Inferior parietal cortex (tissue), 1 donor: ENCODE data around the gene ASRGL1.
"Not testable (repeated sequence)": the region's sequence is repeated elsewhere in the genome, so short reads cannot be mapped to it uniquely, and the experiment has no call there.

ENCODE experiments used
- DNase-seq: peaks from one replicate; pipeline ENCODE4 v3.0.0-alpha.2; 2016; ENCODE audit errors: extremely low spot score

ASRGL1 gene

DNA sequence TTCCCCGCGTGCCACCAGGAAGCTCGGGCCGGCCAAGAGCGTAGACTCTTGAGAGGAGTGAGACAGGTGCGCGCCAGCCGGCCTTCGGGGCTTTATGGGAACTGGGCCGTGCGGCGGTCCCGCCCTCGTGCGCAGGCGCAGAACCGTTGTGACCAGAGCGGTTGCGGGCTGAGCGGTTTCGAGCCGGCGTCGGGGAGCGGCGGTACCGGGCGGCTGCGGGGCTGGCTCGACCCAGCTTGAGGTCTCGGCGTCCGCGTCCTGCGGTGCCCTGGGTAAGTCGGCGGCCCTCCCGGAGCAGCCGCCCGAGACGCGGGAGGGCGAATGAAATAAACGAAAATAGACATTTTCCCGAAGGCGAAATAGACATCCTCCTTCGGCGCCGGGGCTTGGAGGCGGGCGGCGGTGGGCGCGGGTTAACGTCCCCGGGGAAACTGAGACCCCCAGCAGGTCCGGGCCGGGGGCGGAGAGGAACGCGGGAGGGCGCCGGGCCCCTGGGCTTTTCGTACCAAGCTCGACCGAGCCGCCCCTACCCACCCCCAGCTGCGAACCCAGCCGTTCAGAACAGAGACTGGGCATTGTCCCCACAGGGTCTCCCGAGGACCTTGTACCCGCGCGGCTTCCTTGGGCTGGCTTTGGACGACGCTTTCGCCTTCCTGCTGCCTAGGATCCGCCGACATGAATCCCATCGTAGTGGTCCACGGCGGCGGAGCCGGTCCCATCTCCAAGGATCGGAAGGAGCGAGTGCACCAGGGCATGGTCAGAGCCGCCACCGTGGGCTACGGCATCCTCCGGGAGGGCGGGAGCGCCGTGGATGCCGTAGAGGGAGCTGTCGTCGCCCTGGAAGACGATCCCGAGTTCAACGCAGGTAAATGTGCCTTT, at the start of gene ASRGL1:
TSS of gene ASRGL1 (plus strand) at position 146 of the 879 bp plus-strand sequence. CDS start at position 676, 530 bp downstream.
- peak; percentile 86 for DNase-seq

DNA sequence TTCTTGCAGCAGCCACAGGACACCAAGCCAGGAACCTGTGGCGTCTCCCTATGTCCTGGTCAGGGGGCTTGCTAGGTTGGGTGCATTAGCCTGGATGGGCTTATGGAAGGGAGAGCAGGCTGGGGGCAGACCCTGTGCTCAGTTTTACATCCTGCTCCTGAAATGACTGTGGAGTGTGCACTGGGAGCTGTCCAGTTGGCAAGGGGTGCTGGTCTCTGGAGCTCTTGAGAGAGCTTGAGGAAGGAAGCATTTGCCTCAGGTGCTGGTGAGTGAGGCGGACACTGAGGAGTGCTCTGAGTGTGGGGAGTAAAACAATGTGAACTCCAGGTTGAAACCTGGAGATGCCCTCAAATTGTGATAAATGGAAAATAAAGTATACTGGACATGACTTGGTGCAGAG, 41.7 kb upstream of the ASRGL1 start:
- DNase-seq, result no peak

DNA sequence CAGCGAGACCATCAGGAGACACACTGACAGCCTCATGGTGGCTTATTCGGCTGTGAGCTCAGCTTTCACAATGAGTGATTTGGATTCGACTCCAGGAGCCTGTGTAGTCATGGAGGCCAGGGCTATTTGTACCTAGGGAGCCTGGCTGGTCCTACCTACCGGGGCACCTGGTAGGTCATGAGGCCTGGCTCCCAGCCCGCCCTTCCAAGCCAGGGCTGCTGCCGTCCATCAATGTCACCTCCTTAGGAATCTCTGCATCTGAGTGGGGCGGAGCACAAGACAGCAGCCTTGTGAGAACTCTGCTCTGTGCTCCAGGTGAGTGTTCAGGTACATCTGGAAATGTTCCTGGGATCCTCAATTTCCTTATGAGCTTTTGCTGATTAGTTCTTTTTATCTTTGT, 38.3 kb upstream of the ASRGL1 start, which contains the start of gene SCGB1D4:
TSS of gene SCGB1D4 (minus strand) at position 101 of the 400 bp plus-strand sequence. CDS start at position 36, 65 bp downstream.
- no peak for DNase-seq

DNA sequence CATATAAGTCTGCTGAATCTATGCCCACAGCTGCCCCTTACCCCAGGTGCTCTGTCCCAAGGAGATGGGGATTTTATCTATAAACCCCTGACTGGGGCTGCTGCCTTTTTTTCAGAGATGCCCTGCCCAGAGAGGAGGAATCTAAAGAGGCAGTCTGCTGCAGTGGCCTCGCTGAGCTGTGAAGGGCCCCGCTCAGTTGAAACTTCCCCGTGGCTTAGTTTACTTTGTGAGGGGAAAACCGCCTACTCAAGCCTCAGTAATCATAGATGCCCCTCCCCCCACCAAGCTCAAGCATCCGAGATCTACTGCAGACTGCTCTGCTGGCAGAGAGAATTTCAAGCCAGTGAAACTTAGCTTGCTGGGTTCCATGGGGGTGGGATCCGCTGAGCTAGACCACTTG, 31.0 kb upstream of the ASRGL1 start:
- DNase-seq, result no peak

DNA sequence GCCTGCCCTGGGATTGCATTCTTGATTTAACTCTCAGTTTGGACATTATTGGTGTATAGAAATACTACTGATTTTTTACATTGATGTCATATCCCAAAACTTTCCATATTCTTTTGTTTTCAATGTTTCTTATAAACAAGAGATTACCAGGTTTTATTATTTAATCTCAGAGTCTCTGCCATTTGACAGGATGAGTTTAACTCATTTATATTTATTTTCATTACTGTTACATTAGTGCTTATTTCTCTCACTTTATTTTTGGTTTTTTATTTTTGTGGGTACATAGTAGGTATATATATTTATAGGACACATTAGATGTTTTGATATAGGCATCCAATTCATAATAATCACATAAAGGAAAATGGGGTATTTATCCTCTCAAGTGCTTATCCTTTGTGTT, 29.3 kb upstream of the ASRGL1 start:
- DNase-seq, result no peak

DNA sequence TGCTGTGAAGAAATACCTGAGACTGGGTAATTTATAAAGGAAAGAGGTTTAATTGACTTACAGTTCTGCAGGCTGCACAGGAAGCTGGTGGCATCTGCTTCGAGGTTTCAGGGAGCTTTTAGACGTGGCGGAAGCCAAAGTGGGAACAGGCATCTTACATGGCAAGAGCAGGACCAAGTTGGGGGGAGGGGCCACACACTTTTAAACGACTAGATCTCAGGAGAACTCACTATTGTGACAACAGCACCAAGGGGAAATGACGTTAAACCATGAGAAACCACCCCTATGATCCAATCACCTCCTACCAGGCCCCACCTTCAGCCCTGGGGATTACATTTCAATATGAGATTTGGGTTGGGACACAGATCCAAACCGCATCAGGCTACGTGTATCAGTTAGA, 27.3 kb upstream of the ASRGL1 start:
- DNase-seq, result no peak

DNA sequence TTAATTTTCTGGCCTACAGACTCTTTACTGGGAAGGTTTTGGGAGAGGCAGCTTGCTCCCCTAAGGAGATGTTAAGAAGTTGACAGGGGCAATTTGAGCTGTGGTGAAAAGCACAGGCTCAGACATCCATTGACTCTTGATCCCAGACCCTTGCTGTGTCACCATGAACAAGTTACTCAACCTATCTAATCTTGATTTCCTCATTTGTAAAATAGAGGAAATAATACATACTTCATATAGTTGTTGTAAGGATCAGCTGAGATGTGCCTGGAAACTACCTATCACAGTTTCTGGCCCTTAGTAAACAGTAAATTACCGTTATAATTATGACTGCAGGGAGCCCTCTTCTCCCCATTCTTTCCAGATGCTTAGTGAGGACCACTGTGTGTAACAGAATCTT, 21.8 kb upstream of the ASRGL1 start:
- no peak for DNase-seq

DNA sequence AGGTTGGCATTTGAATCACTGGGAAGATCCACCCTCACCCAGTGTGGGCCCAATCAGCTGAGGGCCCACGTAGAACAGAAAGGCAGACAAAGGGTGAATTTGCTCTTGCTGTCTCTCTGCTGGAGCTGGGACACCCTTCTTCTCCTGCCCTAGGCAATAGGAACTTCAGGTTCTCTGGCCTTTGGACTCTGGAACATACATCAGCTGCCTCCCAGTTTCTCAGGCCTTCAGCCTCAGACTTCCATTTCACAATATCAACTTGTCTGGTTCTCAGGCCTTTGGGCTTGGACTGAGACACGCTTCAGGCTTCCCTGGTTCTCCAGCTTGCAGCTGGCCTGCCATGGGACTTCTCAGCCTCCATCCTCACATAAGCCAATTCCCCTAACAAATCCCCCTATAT, 14.7 kb upstream of the ASRGL1 start:
- no peak for DNase-seq

DNA sequence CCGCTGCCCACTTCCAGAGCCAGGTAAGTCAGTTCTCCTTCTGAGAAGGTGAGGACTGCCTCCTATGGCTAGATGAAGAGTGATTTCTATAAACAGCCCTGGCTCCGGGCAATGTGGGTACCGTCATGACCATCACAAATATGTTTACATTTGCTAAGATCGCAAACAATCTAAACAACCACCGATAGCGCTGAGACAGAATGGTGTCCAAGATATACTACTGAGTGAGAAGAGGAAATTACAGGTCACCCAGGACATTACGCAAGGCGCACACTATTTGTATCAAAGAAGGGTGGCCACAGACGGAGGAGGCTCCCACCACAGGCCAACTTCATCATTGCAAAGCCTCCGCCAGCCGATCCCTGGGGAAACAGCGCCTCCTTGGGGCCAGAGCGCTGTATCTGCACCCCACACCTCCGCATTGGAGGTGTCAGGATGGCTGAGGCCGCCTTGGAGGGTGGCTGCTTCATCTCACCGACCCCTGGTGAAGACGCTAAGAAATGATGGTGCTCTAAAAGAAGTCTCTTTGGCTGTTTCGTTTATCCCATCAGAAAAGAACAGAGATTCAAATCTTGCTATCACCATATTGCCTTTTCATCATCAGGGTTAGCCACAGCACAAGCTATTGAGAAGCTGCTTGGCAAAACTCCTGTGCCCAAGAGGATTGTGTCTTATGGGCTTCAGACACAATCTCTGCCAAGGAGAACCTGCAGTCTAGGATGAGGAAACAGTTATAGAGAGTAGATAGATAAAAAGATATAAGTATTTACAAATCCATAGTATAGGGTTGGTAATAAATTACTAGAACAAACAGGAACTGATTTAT, 12.3 kb upstream of the ASRGL1 start:
- peak; percentile 14 for DNase-seq

DNA sequence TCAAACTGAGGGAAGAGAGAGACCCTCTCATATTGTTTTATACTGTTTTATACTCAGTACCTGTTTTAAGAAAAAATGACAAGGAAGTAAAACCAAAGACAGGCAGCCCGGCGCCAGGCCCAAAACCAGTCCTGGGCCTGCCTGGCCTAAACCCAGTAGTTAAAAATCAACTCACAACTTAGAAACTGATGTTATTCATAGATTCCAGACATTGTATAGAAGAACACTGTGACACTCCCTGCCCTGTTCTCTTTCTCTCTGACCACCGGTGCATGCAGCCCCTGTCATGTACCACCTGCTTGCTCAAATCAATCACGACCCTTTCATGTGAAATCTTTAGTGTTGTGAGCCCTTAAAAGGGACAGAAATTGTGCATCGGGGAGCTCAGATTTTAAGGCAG, 11.5 kb upstream of the ASRGL1 start:
- DNase-seq, result not testable (repeated sequence)

DNA sequence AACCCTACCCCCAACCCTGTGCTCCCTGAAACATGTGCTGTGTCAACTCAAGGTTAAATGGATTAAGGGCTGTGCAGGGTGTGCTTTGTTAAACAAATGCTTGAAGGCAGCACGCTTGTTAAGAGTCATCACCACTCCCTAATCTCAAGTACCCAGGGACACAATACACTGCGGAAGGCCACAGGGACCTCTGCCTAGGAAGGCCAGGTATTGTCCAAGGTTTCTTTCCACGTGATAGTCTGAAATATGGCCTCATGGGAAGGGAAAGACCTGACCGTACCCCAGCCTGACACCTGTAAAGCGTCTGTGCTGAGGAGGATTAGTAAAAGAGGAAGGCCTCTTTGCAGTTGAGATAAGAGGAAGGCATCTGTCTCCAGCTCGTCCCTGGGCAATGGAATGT, 10.5 kb upstream of the ASRGL1 start:
- DNase-seq, result not testable (repeated sequence)

DNA sequence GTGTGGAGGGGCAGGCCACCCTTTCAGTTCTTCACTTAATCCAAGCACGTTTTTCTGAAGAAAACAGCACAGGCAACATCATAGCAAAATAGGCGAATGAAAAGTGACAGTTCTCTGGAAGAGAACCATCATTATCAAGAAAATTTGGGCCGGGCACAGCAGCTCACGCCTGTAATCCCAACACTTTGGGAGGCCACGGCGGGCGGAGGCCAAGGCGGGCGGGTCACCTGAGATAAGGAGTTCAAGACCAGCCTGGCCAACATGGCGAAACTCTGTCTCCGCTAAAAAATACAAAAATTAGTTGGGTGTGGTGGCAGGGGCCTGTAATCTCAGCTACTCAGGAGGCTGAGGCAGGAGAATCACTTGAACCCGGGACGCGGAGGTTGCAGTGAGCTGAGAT, 9.7 kb upstream of the ASRGL1 start:
- not testable (repeated sequence) for DNase-seq

DNA sequence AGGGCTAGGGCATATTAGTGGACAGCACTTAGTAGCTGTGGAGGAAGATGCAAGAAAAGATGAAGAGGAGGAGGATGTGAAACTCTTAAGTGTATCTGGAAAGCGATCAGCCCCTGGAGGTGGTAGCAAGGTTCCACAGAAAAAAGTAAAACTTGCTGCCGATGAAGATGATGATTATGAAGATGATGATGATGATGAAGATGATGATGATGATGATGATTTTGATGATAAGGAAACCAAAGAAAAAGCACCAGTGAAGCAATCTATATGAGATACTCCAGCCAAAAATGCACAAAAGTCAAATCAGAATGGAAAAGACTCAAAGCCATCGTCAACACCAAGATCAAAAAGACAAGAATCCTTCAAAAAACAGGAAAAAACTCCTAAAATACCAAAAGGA, 6.0 kb upstream of the ASRGL1 start:
- not testable (repeated sequence) for DNase-seq

DNA sequence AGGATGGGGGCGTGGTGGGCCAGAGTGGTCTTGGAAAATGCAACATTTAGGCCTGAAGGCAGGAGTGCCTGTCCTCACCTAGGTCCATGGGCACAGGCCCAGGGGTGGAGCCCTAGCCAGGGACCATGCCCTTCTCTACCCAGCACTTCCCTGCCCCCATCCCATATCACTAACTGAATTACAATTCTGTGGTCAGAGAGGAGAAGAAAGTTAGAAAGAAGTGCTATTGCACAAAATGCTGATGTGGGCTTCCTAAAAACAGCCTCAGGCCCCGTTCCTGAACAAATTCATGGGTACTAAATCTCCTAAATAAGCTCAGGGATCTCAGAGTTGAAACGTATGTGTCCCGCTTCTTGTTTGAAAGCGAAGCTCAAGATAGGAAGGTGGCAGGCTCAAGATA, 3.5 kb upstream of the ASRGL1 start:
- no peak for DNase-seq

DNA sequence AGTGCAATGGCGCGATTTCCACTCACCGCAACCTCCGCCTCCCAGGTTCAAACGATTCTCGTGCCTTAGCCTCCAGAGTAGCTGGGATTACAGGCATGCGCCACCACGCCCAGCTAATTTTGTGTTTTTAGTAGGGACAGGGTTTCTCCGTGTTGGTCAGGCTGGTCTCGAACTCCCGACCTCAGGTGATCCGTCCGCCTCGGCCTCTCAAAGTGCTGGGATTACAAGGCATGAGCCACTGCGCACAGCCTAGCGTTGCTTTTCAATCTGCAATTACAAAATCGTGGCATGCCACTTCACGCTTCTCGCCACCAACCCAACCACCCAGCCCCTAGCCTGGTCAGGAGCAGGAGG, 322 bp upstream of the ASRGL1 start:
- DNase-seq, result not testable (repeated sequence)

DNA sequence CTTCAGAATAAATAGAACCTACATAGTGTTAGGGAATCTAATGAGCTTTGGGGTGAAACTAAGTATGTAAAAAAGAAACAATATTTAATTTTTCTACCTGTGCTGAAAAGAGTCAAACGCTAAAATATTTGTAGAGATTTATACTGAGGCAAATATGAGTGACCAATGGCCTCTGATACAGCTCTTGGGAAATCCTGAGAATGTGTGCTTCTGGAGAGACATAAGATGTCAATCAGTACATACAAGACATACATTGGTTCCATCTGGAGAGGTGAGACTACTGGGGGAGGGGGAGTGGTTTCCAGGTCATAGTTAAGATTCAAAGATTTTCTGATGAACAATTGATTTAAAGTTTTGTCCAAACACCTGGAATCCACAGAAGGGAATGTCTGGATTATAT, 970 bp downstream of the ASRGL1 start:
- no peak for DNase-seq

DNA sequence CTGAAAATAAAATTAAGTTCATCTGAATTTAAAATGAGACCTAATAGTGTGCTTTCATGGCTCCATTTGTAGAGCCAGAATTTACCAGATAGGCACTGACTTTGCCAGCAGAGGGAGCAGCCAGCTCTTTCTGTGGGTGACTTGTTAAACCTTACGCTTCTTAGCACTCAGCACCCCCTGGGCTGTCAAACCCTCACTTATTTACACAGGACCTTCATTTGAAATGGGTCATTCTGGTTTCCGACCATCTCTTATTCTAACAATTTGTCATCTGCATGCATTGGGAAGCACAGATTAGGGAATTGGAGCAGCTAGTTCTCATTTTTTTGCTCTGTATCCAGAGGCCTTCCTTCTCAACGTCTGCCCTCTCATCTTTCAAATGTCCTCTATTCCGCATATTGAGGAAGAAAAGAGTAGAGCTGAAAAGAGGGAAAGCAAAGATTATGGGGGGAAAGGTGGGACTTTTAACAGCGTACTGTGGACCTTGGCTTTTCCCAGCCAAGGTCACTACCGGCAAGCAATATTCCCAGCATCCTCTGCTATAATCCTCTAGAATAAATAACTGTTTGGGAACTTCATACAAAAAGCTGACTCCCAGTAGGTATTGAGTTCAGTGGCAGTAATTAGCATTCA, 3.1 kb downstream of the ASRGL1 start:
- DNase-seq, result peak; percentile 89

DNA sequence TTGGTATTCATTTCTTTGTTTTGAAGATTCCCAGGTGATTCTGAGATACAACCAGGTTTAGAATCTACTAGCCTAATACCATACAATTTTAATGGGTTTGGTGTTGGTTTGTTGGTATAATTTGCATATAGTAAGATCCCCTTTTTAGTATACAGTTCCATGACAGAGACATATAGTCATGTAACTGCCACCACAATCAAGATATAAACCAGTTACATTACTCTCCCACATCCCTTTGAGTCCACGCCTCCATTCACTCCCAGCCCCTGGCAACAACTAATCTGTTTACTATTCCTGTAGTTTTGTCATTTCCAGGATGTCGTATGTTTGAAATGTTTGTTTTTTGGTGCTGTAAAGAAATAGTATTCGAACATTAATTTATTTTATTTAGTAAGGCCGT, 4.3 kb downstream of the ASRGL1 start:
- no peak for DNase-seq

DNA sequence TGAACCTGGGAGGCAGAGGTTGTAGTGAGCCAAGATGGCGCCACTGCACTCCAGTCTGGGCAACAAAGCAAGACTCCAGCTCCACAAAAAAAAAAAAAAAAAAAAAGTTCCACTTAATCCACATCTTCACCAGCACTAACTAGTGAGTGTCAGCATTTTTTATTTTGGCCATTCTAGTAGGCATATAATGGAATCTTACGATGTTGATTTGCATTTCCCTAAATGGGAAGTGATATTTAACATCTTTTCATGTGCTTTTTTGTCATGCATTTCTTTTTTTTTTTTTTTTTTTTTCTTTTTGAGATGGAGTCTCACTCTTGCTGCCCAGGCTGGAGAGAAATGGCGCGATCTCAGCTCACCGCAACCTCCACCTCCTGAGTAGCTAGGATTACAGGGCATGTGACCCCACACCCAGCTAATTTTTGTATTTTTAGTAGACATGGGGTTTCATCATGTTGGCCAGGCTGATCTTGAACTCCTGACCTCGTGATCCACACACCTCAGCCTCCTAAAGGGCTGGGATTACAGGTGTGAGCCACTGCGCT, 6.5 kb downstream of the ASRGL1 start:
- not testable (repeated sequence) for DNase-seq

DNA sequence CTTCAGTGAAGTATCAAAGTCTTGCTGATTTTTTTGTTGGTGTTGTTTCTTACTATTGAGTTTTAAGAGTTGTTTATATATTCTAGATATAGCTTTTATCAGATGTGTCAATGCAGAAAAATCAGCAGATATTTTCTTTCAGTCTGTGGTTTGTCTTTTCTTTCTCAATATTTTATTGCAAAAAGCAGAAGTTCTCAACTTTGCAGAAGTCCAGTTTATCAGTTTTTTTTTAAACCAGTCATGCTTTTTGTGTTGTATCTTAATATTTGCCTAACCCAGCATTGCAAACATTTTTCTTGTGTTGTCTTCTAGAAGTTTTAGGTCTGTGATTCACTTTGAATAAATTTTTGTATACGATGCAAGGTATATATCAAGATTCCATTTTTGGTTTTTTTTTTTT, 7.0 kb downstream of the ASRGL1 start:
- no peak for DNase-seq

DNA sequence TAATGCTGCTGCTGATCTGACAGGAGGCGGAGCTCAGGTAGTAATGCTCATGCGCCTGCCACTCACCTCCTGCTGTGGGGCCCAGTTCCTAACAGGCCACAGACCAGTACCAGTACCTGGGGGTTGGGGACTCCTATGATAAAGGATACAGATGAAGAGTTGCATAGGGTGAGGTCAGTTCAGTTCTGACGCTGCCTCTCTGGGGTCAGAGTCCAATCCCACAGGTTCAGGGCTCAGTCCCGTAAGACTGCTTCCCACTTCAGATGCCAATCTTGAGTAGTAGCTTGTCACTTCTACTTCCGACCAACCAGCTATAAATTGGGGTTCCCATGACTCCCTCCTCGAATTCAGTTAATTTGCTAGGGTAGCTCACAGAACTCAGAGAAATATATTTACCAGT, 8.6 kb downstream of the ASRGL1 start:
- no peak for DNase-seq
